Panc1 (cell line): ENCODE results near the gene BCAS3.

Experiments used
- CTCF ChIP-seq: fragments of 450-650 bp; IDR thresholded peaks from 2 replicates; pipeline ENCODE4 v1.5.1; 2017; ENCODE audit warnings: mild to moderate bottlenecking
- POLR2AphosphoS5 ChIP-seq: IDR thresholded peaks from 2 replicates; pipeline ENCODE4 v1.6.1; 2012; ENCODE audit warnings: mild to moderate bottlenecking, low read depth, low read length, moderate library complexity

- TF ChIP-seq CTCF (no peak), POLR2AphosphoS5 (no peak)
These were observed 735.4 kb downstream of the BCAS3 start for GRCh38 chr17:61412860-61413660.
